Tibial nerve (tissue), 4 donors: ENCODE measurements around the gene LAMTOR5. TPM values are rescaled to one million over a fixed set of nuclear protein-coding genes. Genes with fewer than 3 reads are reported as not detected.

Source experiments
- DNase-seq, 2 donors: peaks; one replicate each; pipeline ENCODE4 v3.0.0-alpha.2; 2019; ENCODE audit warnings: low spot score in 2 of 2
- H3K27ac ChIP-seq, 4 donors: fragments of 200-600 bp; sonication (generic) in 3 of 4; one replicate each; pipeline ENCODE4 v1.5.1; 2017 to 2019; ENCODE audit warnings: mild to moderate bottlenecking in 1 of 4
- H3K27me3 ChIP-seq, 2 donors: fragments of 200-600 bp; sonication (generic) in 1 of 2; one replicate each; pipeline versions ENCODE4 v1.5.1 to v1.6.0; 2017 to 2019
- H3K36me3 ChIP-seq, 3 donors: fragments of 200-600 bp; sonication (generic); one replicate each; pipeline ENCODE4 v1.5.1; 2018 to 2019
- H3K4me1 ChIP-seq, 4 donors: fragments of 200-600 bp; sonication (generic) in 3 of 4; one replicate each; pipeline ENCODE4 v1.5.1; 2017 to 2019
- H3K4me3 ChIP-seq, 4 donors: fragments of 200-600 bp; sonication (generic) in 3 of 4; one replicate each; pipeline ENCODE4 v1.5.1; 2017 to 2019; ENCODE audit warnings: mild to moderate bottlenecking in 1 of 4, moderate library complexity in 1 of 4
- H3K9me3 ChIP-seq, 4 donors: fragments of 200-600 bp; sonication (generic) in 3 of 4; one replicate each; pipeline ENCODE4 v1.5.1; 2017 to 2019
- CTCF ChIP-seq, 5 experiments: fragments of 200-600 bp in 3 of 5; fragments of 450-650 bp in 2 of 5; sonication (generic) in 3 of 5; IDR thresholded peaks; one replicate each; pipeline ENCODE4 v1.5.1; 2016 to 2019; ENCODE audit warnings: antibody characterized with exemption in 5 of 5, mild to moderate bottlenecking in 3 of 5, moderate library complexity in 2 of 5
- EP300 ChIP-seq, 2 donors: sonication (generic); formaldehyde crosslinking; IDR thresholded peaks; one replicate each; pipeline ENCODE4 v1.6.1; 2017; ENCODE audit warnings: antibody characterized with exemption in 2 of 2, mild to moderate bottlenecking in 1 of 2
- POLR2A ChIP-seq, 2 donors: fragments of 450-650 bp; IDR thresholded peaks; one replicate each; pipeline ENCODE4 v1.6.1; 2017; ENCODE audit warnings: antibody characterized with exemption in 2 of 2, mild to moderate bottlenecking in 2 of 2, moderate library complexity in 2 of 2
- WGBS, 2 donors: methylation state at CpG; one replicate each; pipeline ENCODE4 v1.1.5; 2018; 5-methylcytosine and 5-hydroxymethylcytosine counted together
- total RNA-seq, 4 donors: library from RNA; depleted of rRNA; stranded (reverse); fragments of >200 nt; gene quantifications; one replicate each; pipeline ENCODE4 v1.1.0, GENCODE V29; 2016

LAMTOR5 gene
- total RNA-seq, 4 donors from 2014 or later = 62.6 to 74.7 (median 67.7) TPM

GRCh38 chr1:110452330-110452729 is 44.8 kb upstream of the LAMTOR5 start:
- no peaks in the 10 kb centered on the region for H3K4me1 ChIP-seq
- WGBS, 2 donors = 48 to 66% methylated on average over 7 of the region's 7 CpGs

GRCh38 chr1:110450929-110451328 is 43.4 kb upstream of the LAMTOR5 start, which contains the start of gene PROK1:
Gene PROK1, plus strand, starts transcription at chr1:110451149. Its CDS starts 68 bp downstream, at chr1:110451217.
- Histone ChIP-seq H3K36me3 (no peaks in the 10 kb centered on the region), H3K27ac (no peak within 1 kb of the TSS), H3K27me3 (peaks cover 0 to 7% of the 10 kb centered on the region in 2 donors), H3K9me3 (no peaks in the 10 kb centered on the region), H3K4me3 (no peak within 1 kb of the TSS), H3K4me1 (no peaks in the 10 kb centered on the region)
- no peak for DNase-seq
- 76 to 77% methylated on average over 8 of the region's 8 CpGs for WGBS, 2 donors
- no peak for TF ChIP-seq CTCF (IDR thresholded peaks at IDR 0.05)

More at GRCh38 chr1:110452330-110452729, 44.8 kb upstream of the LAMTOR5 start:
- H3K27ac ChIP-seq = no peak overlapping the region
- H3K36me3 ChIP-seq = no peaks in the 10 kb centered on the region
- no peak overlapping the region for H3K4me3 ChIP-seq
- peaks cover 0 to 7% of the 10 kb centered on the region in 2 donors for H3K27me3 ChIP-seq
- no peak for TF ChIP-seq POLR2A (IDR thresholded peaks at IDR 0.05)
- TF ChIP-seq EP300 (IDR thresholded peaks at IDR 0.05) = no peak
- no peak for TF ChIP-seq CTCF (IDR thresholded peaks at IDR 0.05)
- H3K9me3 ChIP-seq = no peaks in the 10 kb centered on the region
- no peak for DNase-seq

GRCh38 chr1:110449661-110450651 is 42.5 kb upstream of the LAMTOR5 start:
- WGBS, 2 donors = 47 to 50% methylated on average over 12 of the region's 12 CpGs
- H3K4me1 ChIP-seq = no peaks in the 10 kb centered on the region
- no peak overlapping the region for H3K4me3 ChIP-seq
- no peaks in the 10 kb centered on the region for H3K36me3 ChIP-seq
- no peak for TF ChIP-seq EP300 (IDR thresholded peaks at IDR 0.05)
- no peaks in the 10 kb centered on the region for H3K9me3 ChIP-seq
- H3K27me3 ChIP-seq = peaks cover 0 to 7% of the 10 kb centered on the region in 2 donors
- H3K27ac ChIP-seq = no peak overlapping the region
- DNase-seq = no peak

GRCh38 chr1:110444561-110444960 is 37.1 kb upstream of the LAMTOR5 start:
- no peak for DNase-seq
- Histone ChIP-seq H3K36me3 (no peaks in the 10 kb centered on the region), H3K4me1 (peaks cover 0 to 4% (median 2%) of the 10 kb centered on the region in 4 donors), H3K27ac (no peak overlapping the region), H3K4me3 (no peak overlapping the region), H3K27me3 (peaks cover 0 to 7% of the 10 kb centered on the region in 2 donors), H3K9me3 (no peaks in the 10 kb centered on the region)
- TF ChIP-seq EP300 (IDR thresholded peaks at IDR 0.05) (no peak), POLR2A (IDR thresholded peaks at IDR 0.05) (no peak), CTCF (IDR thresholded peaks at IDR 0.05) (no peak)
- WGBS, 2 donors = 78 to 82% methylated on average over 8 of the region's 8 CpGs

- DNase-seq = no peak
- WGBS, 2 donors = 75 to 80% methylated on average over 8 of the region's 8 CpGs
These were observed 36.0 kb upstream of the LAMTOR5 start for GRCh38 chr1:110443451-110443850.

More at GRCh38 chr1:110443451-110443850, 36.0 kb upstream of the LAMTOR5 start:
- H3K9me3 ChIP-seq = no peaks in the 10 kb centered on the region
- no peaks in the 10 kb centered on the region for H3K36me3 ChIP-seq
- H3K4me3 ChIP-seq = no peak overlapping the region
- H3K4me1 ChIP-seq = peaks cover 0 to 4% (median 2%) of the 10 kb centered on the region in 4 donors
- no peaks in the 10 kb centered on the region for H3K27me3 ChIP-seq
- H3K27ac ChIP-seq = no peak overlapping the region
- no peak for TF ChIP-seq EP300 (IDR thresholded peaks at IDR 0.05)
- TF ChIP-seq CTCF (IDR thresholded peaks at IDR 0.05) = no peak
- TF ChIP-seq POLR2A (IDR thresholded peaks at IDR 0.05) = no peak
